Measurements from ENCODE around the gene CAPN10. TPM values are rescaled to one million over a fixed set of nuclear protein-coding genes. Genes with fewer than 3 reads are reported as not detected.

CAPN10 gene, protein sequence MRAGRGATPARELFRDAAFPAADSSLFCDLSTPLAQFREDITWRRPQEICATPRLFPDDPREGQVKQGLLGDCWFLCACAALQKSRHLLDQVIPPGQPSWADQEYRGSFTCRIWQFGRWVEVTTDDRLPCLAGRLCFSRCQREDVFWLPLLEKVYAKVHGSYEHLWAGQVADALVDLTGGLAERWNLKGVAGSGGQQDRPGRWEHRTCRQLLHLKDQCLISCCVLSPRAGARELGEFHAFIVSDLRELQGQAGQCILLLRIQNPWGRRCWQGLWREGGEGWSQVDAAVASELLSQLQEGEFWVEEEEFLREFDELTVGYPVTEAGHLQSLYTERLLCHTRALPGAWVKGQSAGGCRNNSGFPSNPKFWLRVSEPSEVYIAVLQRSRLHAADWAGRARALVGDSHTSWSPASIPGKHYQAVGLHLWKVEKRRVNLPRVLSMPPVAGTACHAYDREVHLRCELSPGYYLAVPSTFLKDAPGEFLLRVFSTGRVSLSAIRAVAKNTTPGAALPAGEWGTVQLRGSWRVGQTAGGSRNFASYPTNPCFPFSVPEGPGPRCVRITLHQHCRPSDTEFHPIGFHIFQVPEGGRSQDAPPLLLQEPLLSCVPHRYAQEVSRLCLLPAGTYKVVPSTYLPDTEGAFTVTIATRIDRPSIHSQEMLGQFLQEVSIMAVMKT
- 39.7 TPM for total RNA-seq (2013)
- polyA plus RNA-seq (10 to 100 TPM in 1 of 3 donors, 1 to 10 TPM in 2; 7.3 to 57.0 (median 7.4) TPM), polyA minus RNA-seq (33.3 and 33.8 TPM in 2 replicates), total RNA-seq (8.9 to 41.8 (median 28.7) reads per million in 11 experiments)

DNA sequence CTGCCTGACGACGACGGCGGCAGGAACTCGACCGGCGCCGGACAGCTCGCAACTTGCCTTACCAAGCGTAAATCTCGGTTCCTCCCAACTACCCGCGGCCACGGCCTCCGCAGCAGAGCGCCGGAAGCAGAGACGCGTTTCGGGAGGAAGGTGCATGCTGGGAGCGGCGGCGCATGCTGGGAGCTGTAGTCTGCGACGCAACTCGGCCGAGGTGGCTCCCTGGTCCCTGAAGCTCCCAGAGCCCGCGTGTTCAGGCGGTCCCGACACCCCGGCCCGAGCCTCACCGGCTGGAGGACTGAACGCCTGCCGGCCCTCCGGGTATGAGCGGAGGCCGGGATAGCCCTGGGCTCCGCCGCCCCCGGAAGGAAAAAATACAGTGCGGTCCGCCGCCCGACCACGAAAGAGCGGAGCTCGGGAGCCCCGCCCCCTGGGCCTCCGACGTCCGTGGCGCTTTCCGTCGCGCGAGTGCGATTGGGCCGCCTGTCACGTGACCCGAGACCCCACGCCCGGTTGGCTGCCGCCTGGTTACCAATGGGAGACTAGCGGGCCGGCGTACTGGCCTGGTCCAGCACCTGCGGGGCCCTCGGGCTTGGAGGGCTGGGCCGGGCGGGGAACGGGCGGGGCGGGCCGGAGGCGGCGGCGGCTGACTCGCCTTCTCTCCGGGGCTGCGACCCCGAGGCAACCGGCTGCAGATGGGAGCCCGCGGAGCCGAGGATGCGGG, at the start of gene CAPN10:
TSS of gene CAPN10 (plus strand) at position 537 of the 721 bp plus-strand sequence. CDS start at position 715, 178 bp downstream.
- H4K20me1 ChIP-seq (ENCODE audit: insufficient read depth, low read length) = peaks cover 40% of the 10 kb centered on the region
- H2AFZ ChIP-seq (ENCODE audit: insufficient read depth, low read depth, low read length, poor library complexity, severe bottlenecking) = peak within 1 kb of the TSS; percentile 81
- H3K9me3 Mint-ChIP-seq = peaks cover 0 to 3% (median 0%) of the 10 kb centered on the region in 7 donors
- H3K36me3 Mint-ChIP-seq = peaks cover 39 to 40% of the 10 kb centered on the region in 2 donors
- peak within 1 kb of the TSS; percentile 95 to 99 (median 98) for H3K27ac Mint-ChIP-seq
- peaks cover 0 to 3% (median 2%) of the 10 kb centered on the region in 3 donors for H3K27me3 Mint-ChIP-seq (ENCODE audit: low read depth in 3 of 3)
- H3K36me3 ChIP-seq (replicated peaks in 1 of 2; ENCODE audit: control insufficient read depth in 1 of 2, insufficient read depth in 2 of 2, low read length in 2 of 2) = peaks cover 15 to 30% of the 10 kb centered on the region in 2 donors
- peak within 1 kb of the TSS; percentile 83 for H3K9ac ChIP-seq (ENCODE audit: insufficient read depth, low read length, poor library complexity, severe bottlenecking)
- peak; percentile 94 to 97 (median 94) for DNase-seq
- H3K4me3 ChIP-seq (replicated peaks in 1 of 3; ENCODE audit: low read depth in 2 of 3, low read length in 3 of 3) = peak within 1 kb of the TSS; percentile 46 to 83 (median 80)
- H3K4me2 ChIP-seq (replicated peaks; ENCODE audit: extremely low read depth, low read length, poor library complexity, severe bottlenecking) = peak within 1 kb of the TSS; percentile 96
- peaks cover 35 to 45% of the 10 kb centered on the region in 2 donors for H3K4me1 ChIP-seq (ENCODE audit: control insufficient read depth in 1 of 2, insufficient read depth in 2 of 2, low read length in 2 of 2)
- peaks cover 59% of the 10 kb centered on the region for H3K4me1 Mint-ChIP-seq
- peaks cover 92% of the 10 kb centered on the region for H3K79me2 ChIP-seq (ENCODE audit: insufficient read depth, low read length)
- no peaks in the 10 kb centered on the region for H3K9me3 ChIP-seq (replicated peaks in 1 of 2; ENCODE audit: control insufficient read depth in 1 of 2, insufficient read depth in 1 of 2, low read length in 2 of 2)
- H3K27ac ChIP-seq (ENCODE audit: low read depth in 1 of 2, low read length in 2 of 2) = peak within 1 kb of the TSS; percentile 93 to 94
- TF ChIP-seq, protein P1, sequence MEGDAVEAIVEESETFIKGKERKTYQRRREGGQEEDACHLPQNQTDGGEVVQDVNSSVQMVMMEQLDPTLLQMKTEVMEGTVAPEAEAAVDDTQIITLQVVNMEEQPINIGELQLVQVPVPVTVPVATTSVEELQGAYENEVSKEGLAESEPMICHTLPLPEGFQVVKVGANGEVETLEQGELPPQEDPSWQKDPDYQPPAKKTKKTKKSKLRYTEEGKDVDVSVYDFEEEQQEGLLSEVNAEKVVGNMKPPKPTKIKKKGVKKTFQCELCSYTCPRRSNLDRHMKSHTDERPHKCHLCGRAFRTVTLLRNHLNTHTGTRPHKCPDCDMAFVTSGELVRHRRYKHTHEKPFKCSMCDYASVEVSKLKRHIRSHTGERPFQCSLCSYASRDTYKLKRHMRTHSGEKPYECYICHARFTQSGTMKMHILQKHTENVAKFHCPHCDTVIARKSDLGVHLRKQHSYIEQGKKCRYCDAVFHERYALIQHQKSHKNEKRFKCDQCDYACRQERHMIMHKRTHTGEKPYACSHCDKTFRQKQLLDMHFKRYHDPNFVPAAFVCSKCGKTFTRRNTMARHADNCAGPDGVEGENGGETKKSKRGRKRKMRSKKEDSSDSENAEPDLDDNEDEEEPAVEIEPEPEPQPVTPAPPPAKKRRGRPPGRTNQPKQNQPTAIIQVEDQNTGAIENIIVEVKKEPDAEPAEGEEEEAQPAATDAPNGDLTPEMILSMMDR (IDR thresholded peaks at IDR 0.05) = no peak
- H3K27me3 ChIP-seq (ENCODE audit: control insufficient read depth in 2 of 2, insufficient read depth in 2 of 2, low read length in 2 of 2) = no peaks in the 10 kb centered on the region
- H3K4me3 Mint-ChIP-seq = peak within 1 kb of the TSS; percentile 92 to 93
- intact Hi-C loops (cut with micrococcal nuclease) = loop anchor here (2.0 to 10.0 kb wide), 5 partner anchors 20 to 562 kb away; partner anchors contain the start of gene NDUFA10 (in 1 of the 2)
- WGBS (ENCODE audit: insufficient coverage) = under 1% methylated on average over 88 of the region's 88 CpGs
